Measurements from ENCODE around the gene GAB4.
"Not testable (repeated sequence)": the region's sequence is repeated elsewhere in the genome, so short reads cannot be mapped to it uniquely, and the experiment has no call there.

Gene GAB4

DNA sequence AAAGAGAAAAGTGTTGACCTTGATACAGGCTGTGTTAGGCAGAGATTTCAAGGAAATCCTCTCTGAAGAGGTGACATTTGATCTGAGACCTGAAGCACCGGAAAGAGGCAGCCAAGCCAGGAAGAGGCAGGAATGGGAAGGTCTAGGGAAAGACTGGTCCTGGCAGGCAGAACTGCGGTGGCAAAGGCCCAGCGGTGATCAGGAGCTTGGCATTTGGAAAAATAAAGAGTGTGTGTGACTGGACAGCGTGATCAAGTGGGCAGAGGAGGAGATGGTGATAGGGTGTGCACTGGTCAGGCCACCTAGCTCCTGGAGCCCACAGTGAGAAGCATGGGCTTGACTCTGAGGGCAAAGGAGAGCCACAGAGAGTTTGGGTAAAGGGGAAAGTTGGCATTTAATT is 27.2 kb upstream of the GAB4 start:
- TF ChIP-seq, protein P1, sequence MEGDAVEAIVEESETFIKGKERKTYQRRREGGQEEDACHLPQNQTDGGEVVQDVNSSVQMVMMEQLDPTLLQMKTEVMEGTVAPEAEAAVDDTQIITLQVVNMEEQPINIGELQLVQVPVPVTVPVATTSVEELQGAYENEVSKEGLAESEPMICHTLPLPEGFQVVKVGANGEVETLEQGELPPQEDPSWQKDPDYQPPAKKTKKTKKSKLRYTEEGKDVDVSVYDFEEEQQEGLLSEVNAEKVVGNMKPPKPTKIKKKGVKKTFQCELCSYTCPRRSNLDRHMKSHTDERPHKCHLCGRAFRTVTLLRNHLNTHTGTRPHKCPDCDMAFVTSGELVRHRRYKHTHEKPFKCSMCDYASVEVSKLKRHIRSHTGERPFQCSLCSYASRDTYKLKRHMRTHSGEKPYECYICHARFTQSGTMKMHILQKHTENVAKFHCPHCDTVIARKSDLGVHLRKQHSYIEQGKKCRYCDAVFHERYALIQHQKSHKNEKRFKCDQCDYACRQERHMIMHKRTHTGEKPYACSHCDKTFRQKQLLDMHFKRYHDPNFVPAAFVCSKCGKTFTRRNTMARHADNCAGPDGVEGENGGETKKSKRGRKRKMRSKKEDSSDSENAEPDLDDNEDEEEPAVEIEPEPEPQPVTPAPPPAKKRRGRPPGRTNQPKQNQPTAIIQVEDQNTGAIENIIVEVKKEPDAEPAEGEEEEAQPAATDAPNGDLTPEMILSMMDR (conservative IDR thresholded peaks at IDR 0.05; ENCODE audit: low read depth, low read length), result no peak
- H3K4me3 ChIP-seq (ENCODE audit: low read length), result no peak overlapping the region
- no peak for DNase-seq (ENCODE audit: low read depth)

- DNase-seq (ENCODE audit: low read depth); H3K4me3 ChIP-seq (ENCODE audit: low read length): not testable (repeated sequence)
Observed at GRCh38 chr22:17034532-17034931, 26.5 kb upstream of the GAB4 start.

- H3K4me3 ChIP-seq (ENCODE audit: low read length); DNase-seq (ENCODE audit: low read depth): not testable (repeated sequence)
Observed at GRCh38 chr22:17032277-17032676, 24.3 kb upstream of the GAB4 start.

DNA sequence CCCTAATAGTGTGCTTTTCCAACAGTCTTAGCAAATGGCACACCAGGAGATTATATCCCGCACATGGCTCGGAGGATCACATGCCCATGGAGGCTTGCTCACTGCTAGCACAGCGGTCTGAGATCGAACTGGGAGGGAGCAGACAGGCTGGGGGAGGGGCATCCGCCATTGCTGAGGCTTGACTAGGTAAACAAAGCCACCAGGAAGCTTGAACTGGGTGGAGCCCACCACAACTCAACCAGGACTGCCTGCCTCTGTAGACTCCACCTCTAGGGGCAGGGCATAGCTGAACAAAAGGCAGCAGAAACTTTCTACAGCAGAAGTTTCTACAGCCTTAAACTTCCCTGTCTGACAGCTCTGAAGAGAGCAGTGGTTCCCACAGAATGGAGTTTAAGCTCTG is 16.4 kb upstream of the GAB4 start:
- not testable (repeated sequence) for H3K4me3 ChIP-seq (ENCODE audit: low read length); DNase-seq (ENCODE audit: low read depth)

DNA sequence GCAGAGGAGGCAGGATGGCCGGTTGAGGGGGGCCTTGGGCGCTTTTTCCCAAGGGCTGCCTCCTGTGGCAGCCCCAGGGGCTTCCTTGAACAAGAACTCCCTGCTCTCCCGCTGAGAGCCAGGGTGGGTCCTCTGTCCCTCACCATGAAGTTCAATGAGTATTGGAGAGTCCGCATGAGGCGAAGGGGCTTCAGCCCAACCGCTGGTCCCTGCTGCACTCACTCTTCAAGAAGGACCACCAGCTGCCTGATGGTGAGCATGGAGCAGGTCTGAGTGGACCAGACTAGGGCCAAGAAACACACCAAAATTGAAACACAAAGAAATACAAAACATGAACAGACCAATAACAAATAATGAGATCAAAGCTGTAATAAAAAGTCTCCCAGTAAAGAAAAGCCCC is 7.5 kb upstream of the GAB4 start:
- not testable (repeated sequence) for DNase-seq (ENCODE audit: low read depth); H3K4me3 ChIP-seq (ENCODE audit: low read length)

GRCh38 chr22:17014101-17014440 is 6.0 kb upstream of the GAB4 start:
- H3K4me3 ChIP-seq (ENCODE audit: low read length); DNase-seq (ENCODE audit: low read depth): not testable (repeated sequence)

DNA sequence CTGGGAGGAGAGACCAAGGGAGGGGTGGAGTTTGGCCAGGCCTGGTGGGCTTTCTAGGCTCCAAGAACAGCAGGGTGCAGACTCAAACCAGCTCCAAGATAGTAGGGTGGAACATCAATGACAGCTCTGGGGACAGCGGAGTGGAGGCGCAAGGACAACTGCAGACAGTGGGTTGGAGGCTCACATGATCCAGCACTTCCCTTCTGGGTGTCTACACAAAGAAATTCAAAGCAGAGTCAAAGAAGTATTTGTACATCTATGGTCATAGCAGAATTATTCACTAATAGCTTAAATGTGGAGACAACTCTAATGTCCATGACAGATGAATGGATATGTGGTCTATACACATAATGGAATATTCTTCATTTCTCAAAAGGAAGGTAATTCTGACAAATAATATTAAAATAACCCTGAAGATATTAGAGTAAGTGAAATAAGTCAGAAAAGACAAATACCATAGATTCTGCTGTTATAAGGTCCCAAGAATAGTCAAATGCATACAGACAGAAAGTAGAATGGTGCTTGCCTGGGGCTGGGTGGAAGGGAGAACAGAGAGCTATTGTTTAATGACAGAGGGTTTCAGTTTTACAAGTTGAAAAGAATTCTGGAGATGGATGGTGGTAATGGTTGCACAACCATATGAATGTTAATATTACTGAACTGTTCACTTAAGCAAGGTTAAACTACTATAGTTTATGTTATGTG is 5.5 kb upstream of the GAB4 start:
- no peak for DNase-seq (ENCODE audit: low read depth)
- TF ChIP-seq, protein P1 (conservative IDR thresholded peaks at IDR 0.05; ENCODE audit: low read depth, low read length), result no peak
- H3K4me3 ChIP-seq (ENCODE audit: low read length), result no peak overlapping the region

GRCh38 chr22:17012267-17012666 is 4.2 kb upstream of the GAB4 start:
- H3K4me3 ChIP-seq (ENCODE audit: low read length), result no peak overlapping the region
- TF ChIP-seq, protein P1 (conservative IDR thresholded peaks at IDR 0.05; ENCODE audit: low read depth, low read length), result no peak
- no peak for DNase-seq (ENCODE audit: low read depth)

GRCh38 chr22:17009640-17010291 is 1.7 kb upstream of the GAB4 start:
- H3K4me3 ChIP-seq (ENCODE audit: low read length), result no peak overlapping the region
- TF ChIP-seq, protein P1 (conservative IDR thresholded peaks at IDR 0.05; ENCODE audit: low read depth, low read length), result no peak
- DNase-seq (ENCODE audit: low read depth), result no peak

DNA sequence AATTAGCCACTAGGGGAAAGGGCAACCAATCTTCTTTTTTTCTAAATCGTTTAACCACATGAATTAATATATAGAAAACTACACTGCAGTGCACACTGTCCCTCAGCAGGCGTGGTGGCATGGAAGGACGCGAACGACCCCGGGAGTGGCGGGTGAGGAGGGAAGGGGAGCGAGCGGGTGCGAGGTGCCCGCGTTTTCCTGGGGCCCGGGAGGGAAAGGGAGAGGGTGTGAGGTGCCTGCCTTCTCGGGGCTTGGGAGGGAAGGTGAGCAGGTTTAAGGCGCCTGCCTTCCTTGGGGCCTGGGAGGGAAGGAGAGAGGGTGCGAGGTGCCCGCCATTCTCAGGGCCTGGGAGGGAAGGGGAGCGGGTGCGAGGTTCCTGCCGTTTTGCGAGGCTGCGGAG is 765 bp downstream of the GAB4 start:
- DNase-seq (ENCODE audit: low read depth), result no peak
- TF ChIP-seq, protein P1 (conservative IDR thresholded peaks at IDR 0.05; ENCODE audit: low read depth, low read length), result no peak
- H3K4me3 ChIP-seq (ENCODE audit: low read length), result no peak overlapping the region

Data from retinal pigment epithelial cell (primary cell).